Measurements from ENCODE around the gene SHISA6.

SHISA6 gene

GRCh38 chr17:11488407-11488806 is 247.4 kb downstream of the SHISA6 start:
- no peak for TF ChIP-seq SIN3A (IDR thresholded peaks at IDR 0.05; ENCODE audit: borderline replicate concordance, insufficient read depth, low read length)
- TF ChIP-seq FOXP2 (optimal IDR thresholded peaks at IDR 0.05; ENCODE audit: borderline replicate concordance, extremely low read depth, extremely low read length, insufficient read depth), result no peak
- no peak for TF ChIP-seq TAF1 (IDR thresholded peaks at IDR 0.05; ENCODE audit: borderline replicate concordance, insufficient read depth, low read length)
- TF ChIP-seq, protein P1, sequence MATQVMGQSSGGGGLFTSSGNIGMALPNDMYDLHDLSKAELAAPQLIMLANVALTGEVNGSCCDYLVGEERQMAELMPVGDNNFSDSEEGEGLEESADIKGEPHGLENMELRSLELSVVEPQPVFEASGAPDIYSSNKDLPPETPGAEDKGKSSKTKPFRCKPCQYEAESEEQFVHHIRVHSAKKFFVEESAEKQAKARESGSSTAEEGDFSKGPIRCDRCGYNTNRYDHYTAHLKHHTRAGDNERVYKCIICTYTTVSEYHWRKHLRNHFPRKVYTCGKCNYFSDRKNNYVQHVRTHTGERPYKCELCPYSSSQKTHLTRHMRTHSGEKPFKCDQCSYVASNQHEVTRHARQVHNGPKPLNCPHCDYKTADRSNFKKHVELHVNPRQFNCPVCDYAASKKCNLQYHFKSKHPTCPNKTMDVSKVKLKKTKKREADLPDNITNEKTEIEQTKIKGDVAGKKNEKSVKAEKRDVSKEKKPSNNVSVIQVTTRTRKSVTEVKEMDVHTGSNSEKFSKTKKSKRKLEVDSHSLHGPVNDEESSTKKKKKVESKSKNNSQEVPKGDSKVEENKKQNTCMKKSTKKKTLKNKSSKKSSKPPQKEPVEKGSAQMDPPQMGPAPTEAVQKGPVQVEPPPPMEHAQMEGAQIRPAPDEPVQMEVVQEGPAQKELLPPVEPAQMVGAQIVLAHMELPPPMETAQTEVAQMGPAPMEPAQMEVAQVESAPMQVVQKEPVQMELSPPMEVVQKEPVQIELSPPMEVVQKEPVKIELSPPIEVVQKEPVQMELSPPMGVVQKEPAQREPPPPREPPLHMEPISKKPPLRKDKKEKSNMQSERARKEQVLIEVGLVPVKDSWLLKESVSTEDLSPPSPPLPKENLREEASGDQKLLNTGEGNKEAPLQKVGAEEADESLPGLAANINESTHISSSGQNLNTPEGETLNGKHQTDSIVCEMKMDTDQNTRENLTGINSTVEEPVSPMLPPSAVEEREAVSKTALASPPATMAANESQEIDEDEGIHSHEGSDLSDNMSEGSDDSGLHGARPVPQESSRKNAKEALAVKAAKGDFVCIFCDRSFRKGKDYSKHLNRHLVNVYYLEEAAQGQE (IDR thresholded peaks at IDR 0.05; ENCODE audit: insufficient read depth in 1 of 2, low read depth in 2 of 2, low read length in 2 of 2), result no peak
- TF ChIP-seq POLR2AphosphoS5 (IDR thresholded peaks at IDR 0.05; ENCODE audit: low read depth, low read length), result no peak

- no peak for TF ChIP-seq FOXP2 (optimal IDR thresholded peaks at IDR 0.05; ENCODE audit: borderline replicate concordance, extremely low read depth, extremely low read length, insufficient read depth)
- no peak for TF ChIP-seq SIN3A (IDR thresholded peaks at IDR 0.05; ENCODE audit: borderline replicate concordance, insufficient read depth, low read length)
Measured at GRCh38 chr17:11490171-11490755, 249.2 kb downstream of the SHISA6 start.

GRCh38 chr17:11492511-11492910 is 251.5 kb downstream of the SHISA6 start:
- TF ChIP-seq POLR2AphosphoS5 (IDR thresholded peaks at IDR 0.05; ENCODE audit: low read depth, low read length) (no peak), TAF1 (IDR thresholded peaks at IDR 0.05; ENCODE audit: borderline replicate concordance, insufficient read depth, low read length) (no peak), SIN3A (IDR thresholded peaks at IDR 0.05; ENCODE audit: borderline replicate concordance, insufficient read depth, low read length) (no peak), FOXP2 (optimal IDR thresholded peaks at IDR 0.05; ENCODE audit: borderline replicate concordance, extremely low read depth, extremely low read length, insufficient read depth) (no peak)
- TF ChIP-seq, protein P1 (IDR thresholded peaks at IDR 0.05; ENCODE audit: insufficient read depth in 1 of 2, low read depth in 2 of 2, low read length in 2 of 2), result no peak

- TF ChIP-seq POLR2AphosphoS5 (IDR thresholded peaks at IDR 0.05; ENCODE audit: low read depth, low read length) (no peak), SIN3A (IDR thresholded peaks at IDR 0.05; ENCODE audit: borderline replicate concordance, insufficient read depth, low read length) (no peak), TAF1 (IDR thresholded peaks at IDR 0.05; ENCODE audit: borderline replicate concordance, insufficient read depth, low read length) (no peak), FOXP2 (optimal IDR thresholded peaks at IDR 0.05; ENCODE audit: borderline replicate concordance, extremely low read depth, extremely low read length, insufficient read depth) (no peak)
- TF ChIP-seq, protein P1 (IDR thresholded peaks at IDR 0.05; ENCODE audit: insufficient read depth in 1 of 2, low read depth in 2 of 2, low read length in 2 of 2), result no peak
Measured at GRCh38 chr17:11493936-11494335, 252.9 kb downstream of the SHISA6 start.

DNA sequence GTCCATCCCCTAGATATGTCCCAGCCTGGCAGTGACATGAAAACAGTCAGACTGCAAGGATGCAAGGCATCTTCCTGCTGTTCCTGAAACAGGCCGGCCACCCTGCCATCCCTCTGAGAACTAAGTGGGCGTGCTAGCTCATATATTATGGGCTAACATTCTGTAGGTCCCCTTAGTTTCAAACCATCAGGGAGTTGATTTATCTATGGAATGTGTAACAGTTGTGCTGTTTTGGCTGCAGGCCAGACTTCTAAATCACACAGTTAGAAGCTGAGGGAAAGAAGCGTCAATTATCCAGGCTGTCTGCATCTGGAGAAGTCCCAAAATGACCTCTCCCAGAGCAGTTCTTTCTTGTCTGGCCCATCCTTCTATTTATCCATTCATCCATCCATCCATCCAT is 254.6 kb downstream of the SHISA6 start:
- no peak for TF ChIP-seq FOXP2 (optimal IDR thresholded peaks at IDR 0.05; ENCODE audit: borderline replicate concordance, extremely low read depth, extremely low read length, insufficient read depth)
- no peak for TF ChIP-seq TAF1 (IDR thresholded peaks at IDR 0.05; ENCODE audit: borderline replicate concordance, insufficient read depth, low read length)
- TF ChIP-seq, protein P1 (IDR thresholded peaks at IDR 0.05; ENCODE audit: insufficient read depth in 1 of 2, low read depth in 2 of 2, low read length in 2 of 2), result no peak
- no peak for TF ChIP-seq POLR2AphosphoS5 (IDR thresholded peaks at IDR 0.05; ENCODE audit: low read depth, low read length)
- no peak for TF ChIP-seq SIN3A (IDR thresholded peaks at IDR 0.05; ENCODE audit: borderline replicate concordance, insufficient read depth, low read length)

Measured in PFSK-1 (cell line).